ENCODE data around the gene DEF6. TPM values are rescaled to one million over a fixed set of nuclear protein-coding genes. Genes with fewer than 3 reads are reported as not detected.

The DEF6 gene
- total RNA-seq, 1 experiment from 2014 or later: 11.3 TPM

DNA sequence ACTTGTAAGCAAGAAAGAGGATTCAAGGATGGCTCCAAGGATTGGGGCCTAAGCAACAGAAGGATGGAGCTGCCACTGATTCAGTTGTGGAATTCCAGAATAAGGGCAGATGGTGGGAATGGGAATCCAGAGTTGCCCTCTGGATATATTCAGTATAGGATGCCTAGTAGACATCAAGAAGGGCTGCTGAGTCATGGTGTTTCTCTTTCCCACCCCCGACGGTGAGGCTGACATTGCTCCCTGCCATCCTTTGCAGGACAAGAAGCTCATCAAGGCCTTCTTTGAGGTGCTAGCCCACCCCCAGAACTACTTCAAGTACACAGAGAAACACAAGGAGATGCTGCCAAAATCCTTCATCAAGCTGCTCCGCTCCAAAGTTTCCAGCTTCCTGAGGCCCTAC, 49.3 kb upstream of the DEF6 start (continued):
- no peak for TF ChIP-seq PRDM15 (CRISPR knock-in tag; IDR thresholded peaks at IDR 0.05)

- H3K27me3 Mint-ChIP-seq (ENCODE audit: low read depth): no peaks in the 10 kb centered on the region
- H3K9me3 Mint-ChIP-seq: no peaks in the 10 kb centered on the region
- POLR2A ChIA-PET: no interaction called here
- H3K4me3 Mint-ChIP-seq: no peak overlapping the region
- TF ChIP-seq RORB (CRISPR knock-in tag; IDR thresholded peaks at IDR 0.05) (no peak), GABPB1 (CRISPR knock-in tag; IDR thresholded peaks at IDR 0.05) (no peak), SMAD3 (CRISPR knock-in tag; IDR thresholded peaks at IDR 0.05; ENCODE audit: borderline replicate concordance) (no peak), CREB1 (CRISPR knock-in tag; IDR thresholded peaks at IDR 0.05) (no peak), EMX1 (CRISPR knock-in tag; IDR thresholded peaks at IDR 0.05) (no peak), ZNF138 (CRISPR knock-in tag; conservative IDR thresholded peaks at IDR 0.05) (no peak), ZMAT4 (CRISPR knock-in tag; IDR thresholded peaks at IDR 0.05) (no peak)
- TF ChIP-seq, protein P1, sequence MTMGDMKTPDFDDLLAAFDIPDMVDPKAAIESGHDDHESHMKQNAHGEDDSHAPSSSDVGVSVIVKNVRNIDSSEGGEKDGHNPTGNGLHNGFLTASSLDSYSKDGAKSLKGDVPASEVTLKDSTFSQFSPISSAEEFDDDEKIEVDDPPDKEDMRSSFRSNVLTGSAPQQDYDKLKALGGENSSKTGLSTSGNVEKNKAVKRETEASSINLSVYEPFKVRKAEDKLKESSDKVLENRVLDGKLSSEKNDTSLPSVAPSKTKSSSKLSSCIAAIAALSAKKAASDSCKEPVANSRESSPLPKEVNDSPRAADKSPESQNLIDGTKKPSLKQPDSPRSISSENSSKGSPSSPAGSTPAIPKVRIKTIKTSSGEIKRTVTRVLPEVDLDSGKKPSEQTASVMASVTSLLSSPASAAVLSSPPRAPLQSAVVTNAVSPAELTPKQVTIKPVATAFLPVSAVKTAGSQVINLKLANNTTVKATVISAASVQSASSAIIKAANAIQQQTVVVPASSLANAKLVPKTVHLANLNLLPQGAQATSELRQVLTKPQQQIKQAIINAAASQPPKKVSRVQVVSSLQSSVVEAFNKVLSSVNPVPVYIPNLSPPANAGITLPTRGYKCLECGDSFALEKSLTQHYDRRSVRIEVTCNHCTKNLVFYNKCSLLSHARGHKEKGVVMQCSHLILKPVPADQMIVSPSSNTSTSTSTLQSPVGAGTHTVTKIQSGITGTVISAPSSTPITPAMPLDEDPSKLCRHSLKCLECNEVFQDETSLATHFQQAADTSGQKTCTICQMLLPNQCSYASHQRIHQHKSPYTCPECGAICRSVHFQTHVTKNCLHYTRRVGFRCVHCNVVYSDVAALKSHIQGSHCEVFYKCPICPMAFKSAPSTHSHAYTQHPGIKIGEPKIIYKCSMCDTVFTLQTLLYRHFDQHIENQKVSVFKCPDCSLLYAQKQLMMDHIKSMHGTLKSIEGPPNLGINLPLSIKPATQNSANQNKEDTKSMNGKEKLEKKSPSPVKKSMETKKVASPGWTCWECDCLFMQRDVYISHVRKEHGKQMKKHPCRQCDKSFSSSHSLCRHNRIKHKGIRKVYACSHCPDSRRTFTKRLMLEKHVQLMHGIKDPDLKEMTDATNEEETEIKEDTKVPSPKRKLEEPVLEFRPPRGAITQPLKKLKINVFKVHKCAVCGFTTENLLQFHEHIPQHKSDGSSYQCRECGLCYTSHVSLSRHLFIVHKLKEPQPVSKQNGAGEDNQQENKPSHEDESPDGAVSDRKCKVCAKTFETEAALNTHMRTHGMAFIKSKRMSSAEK (CRISPR knock-in tag; IDR thresholded peaks at IDR 0.05; ENCODE audit: borderline replicate concordance): no peak
- TF ChIP-seq, protein P2, sequence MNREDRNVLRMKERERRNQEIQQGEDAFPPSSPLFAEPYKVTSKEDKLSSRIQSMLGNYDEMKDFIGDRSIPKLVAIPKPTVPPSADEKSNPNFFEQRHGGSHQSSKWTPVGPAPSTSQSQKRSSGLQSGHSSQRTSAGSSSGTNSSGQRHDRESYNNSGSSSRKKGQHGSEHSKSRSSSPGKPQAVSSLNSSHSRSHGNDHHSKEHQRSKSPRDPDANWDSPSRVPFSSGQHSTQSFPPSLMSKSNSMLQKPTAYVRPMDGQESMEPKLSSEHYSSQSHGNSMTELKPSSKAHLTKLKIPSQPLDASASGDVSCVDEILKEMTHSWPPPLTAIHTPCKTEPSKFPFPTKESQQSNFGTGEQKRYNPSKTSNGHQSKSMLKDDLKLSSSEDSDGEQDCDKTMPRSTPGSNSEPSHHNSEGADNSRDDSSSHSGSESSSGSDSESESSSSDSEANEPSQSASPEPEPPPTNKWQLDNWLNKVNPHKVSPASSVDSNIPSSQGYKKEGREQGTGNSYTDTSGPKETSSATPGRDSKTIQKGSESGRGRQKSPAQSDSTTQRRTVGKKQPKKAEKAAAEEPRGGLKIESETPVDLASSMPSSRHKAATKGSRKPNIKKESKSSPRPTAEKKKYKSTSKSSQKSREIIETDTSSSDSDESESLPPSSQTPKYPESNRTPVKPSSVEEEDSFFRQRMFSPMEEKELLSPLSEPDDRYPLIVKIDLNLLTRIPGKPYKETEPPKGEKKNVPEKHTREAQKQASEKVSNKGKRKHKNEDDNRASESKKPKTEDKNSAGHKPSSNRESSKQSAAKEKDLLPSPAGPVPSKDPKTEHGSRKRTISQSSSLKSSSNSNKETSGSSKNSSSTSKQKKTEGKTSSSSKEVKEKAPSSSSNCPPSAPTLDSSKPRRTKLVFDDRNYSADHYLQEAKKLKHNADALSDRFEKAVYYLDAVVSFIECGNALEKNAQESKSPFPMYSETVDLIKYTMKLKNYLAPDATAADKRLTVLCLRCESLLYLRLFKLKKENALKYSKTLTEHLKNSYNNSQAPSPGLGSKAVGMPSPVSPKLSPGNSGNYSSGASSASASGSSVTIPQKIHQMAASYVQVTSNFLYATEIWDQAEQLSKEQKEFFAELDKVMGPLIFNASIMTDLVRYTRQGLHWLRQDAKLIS (CRISPR knock-in tag; IDR thresholded peaks at IDR 0.05; ENCODE audit: borderline replicate concordance): no peak
- no peak for DNase-seq (ENCODE audit: low spot score)
- CTCF ChIA-PET: interaction anchor here (1.3 kb wide), 1 partner anchor 8 kb away, joined by 5 read pairs; no protein-coding TSS in a partner anchor
- no peak for ATAC-seq
- peaks cover 19% of the 10 kb centered on the region for H3K4me1 Mint-ChIP-seq
- no peak overlapping the region for H3K27ac Mint-ChIP-seq
- H3K36me3 Mint-ChIP-seq: no peaks in the 10 kb centered on the region
Measured at GRCh38 chr6:35248965-35249364, 48.7 kb upstream of the DEF6 start.

GRCh38 chr6:35251949-35252348, 45.7 kb upstream of the DEF6 start:
- Mint-ChIP-seq H3K27me3 (ENCODE audit: low read depth) (no peaks in the 10 kb centered on the region), H3K27ac (no peak overlapping the region), H3K36me3 (no peaks in the 10 kb centered on the region), H3K4me3 (no peak overlapping the region), H3K9me3 (no peaks in the 10 kb centered on the region), H3K4me1 (peaks cover 19% of the 10 kb centered on the region)
- ChIA-PET CTCF (interaction anchor here (1.6 kb wide), 1 partner anchor 11 kb away, joined by 3 read pairs; no protein-coding TSS in a partner anchor), POLR2A (no interaction called here)
- no peak for ATAC-seq
- DNase-seq (ENCODE audit: low spot score): no peak
- no peak for TF ChIP-seq SOX15 (CRISPR knock-in tag; IDR thresholded peaks at IDR 0.05)
- no peak for TF ChIP-seq ZNF317 (CRISPR knock-in tag; IDR thresholded peaks at IDR 0.05; ENCODE audit: borderline replicate concordance, low read depth)
- no peak for TF ChIP-seq PRRX2 (CRISPR knock-in tag; IDR thresholded peaks at IDR 0.05)
- no peak for TF ChIP-seq FOXP1 (CRISPR knock-in tag; IDR thresholded peaks at IDR 0.05; ENCODE audit: borderline replicate concordance)
- TF ChIP-seq ZBTB21 (CRISPR knock-in tag; IDR thresholded peaks at IDR 0.05; ENCODE audit: borderline replicate concordance): no peak
- TF ChIP-seq OVOL2 (CRISPR knock-in tag; IDR thresholded peaks at IDR 0.05; ENCODE audit: borderline replicate concordance): no peak
- TF ChIP-seq USF1 (CRISPR knock-in tag; IDR thresholded peaks at IDR 0.05): no peak
- no peak for TF ChIP-seq KAT7 (CRISPR knock-in tag; IDR thresholded peaks at IDR 0.05; ENCODE audit: borderline replicate concordance)
